HUES6 (cell line): ENCODE measurements around the gene TUBA4B.

Experiments
- H3K27ac ChIP-seq: 2 replicates; pipeline ENCODE4 v1.7.0; 2013; ENCODE audit warnings: low read depth, mild to moderate bottlenecking, low read length, inconsistent platforms
- H3K27me3 ChIP-seq: 2 replicates; pipeline ENCODE4 v1.6.1; 2013; ENCODE audit warnings: low read length; ENCODE audit not compliant: control insufficient read depth, insufficient read depth
- H3K36me3 ChIP-seq: 2 replicates; pipeline ENCODE4 v1.6.1; 2013; ENCODE audit warnings: low read length; ENCODE audit not compliant: control insufficient read depth, insufficient read depth
- H3K4me1 ChIP-seq: 2 replicates; pipeline ENCODE4 v1.6.1; 2013; ENCODE audit warnings: low read length; ENCODE audit not compliant: control insufficient read depth, insufficient read depth
- H3K4me3 ChIP-seq: 2 replicates; pipeline ENCODE4 v1.5.1; 2013; ENCODE audit warnings: low read depth, low read length
- H3K9ac ChIP-seq: one replicate; pipeline ENCODE4 v1.6.1; 2013; ENCODE audit warnings: mild to moderate bottlenecking, low read length
- H3K9me3 ChIP-seq: 2 replicates; pipeline ENCODE4 v1.6.1; 2013; ENCODE audit warnings: low read depth, low read length; ENCODE audit not compliant: control insufficient read depth, insufficient read depth

TUBA4B gene

DNA sequence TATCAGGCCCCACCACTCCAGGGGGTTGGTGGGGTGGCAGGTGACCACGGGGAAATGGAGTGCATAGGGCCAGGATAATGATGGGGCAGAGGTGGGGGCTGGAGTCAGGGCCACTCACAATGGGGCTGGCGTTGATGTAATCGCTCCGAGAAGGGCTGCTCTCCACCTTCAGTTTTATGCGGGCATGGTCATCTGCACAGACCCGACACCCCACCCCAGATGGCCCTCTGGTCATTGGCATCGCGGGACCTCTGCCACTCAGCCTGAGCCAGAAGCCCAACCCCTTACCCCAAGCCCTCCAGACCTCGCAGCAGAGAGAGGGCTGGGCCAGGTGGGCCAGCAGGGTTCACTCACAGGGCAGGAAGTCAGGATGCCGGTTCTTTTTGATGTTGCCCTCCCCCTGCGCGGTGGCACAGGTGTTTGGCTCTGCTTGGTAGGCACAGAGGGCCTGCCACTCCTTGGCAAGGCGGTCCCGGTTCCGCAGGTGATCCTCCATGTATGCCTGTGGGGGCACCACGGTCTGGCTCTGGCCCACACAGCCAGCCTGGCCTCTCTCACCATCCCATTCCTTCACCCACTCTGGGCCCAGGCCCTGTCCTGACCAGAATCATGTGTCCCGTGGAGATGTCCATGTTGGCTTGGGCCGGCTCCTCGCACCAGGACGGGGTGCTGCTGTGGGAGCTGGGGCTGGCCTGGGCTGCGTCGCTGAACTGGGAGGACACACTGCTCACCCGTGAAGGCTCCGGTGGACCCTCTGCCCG lies 43.8 kb downstream of the TUBA4B start:
- Histone ChIP-seq H3K9me3 (no peaks in the 10 kb centered on the region), H3K27ac (no peak overlapping the region), H3K4me1 (peaks cover 8% of the 10 kb centered on the region), H3K9ac (no peak overlapping the region), H3K27me3 (peaks cover 50% of the 10 kb centered on the region), H3K4me3 (no peak overlapping the region), H3K36me3 (no peaks in the 10 kb centered on the region)

GRCh38 chr2:219297766-219298456 lies 44.9 kb downstream of the TUBA4B start:
- H3K4me3 ChIP-seq = no peak overlapping the region
- peaks cover 61% of the 10 kb centered on the region for H3K27me3 ChIP-seq
- H3K9me3 ChIP-seq = no peaks in the 10 kb centered on the region
- H3K4me1 ChIP-seq = peaks cover 8% of the 10 kb centered on the region
- no peak overlapping the region for H3K9ac ChIP-seq
- no peak overlapping the region for H3K27ac ChIP-seq
- no peaks in the 10 kb centered on the region for H3K36me3 ChIP-seq

GRCh38 chr2:219298759-219299371 lies 45.8 kb downstream of the TUBA4B start:
- Histone ChIP-seq H3K4me1 (peaks cover 8% of the 10 kb centered on the region), H3K27me3 (peaks cover 67% of the 10 kb centered on the region), H3K9me3 (no peaks in the 10 kb centered on the region), H3K4me3 (no peak overlapping the region), H3K9ac (no peak overlapping the region), H3K27ac (no peak overlapping the region), H3K36me3 (no peaks in the 10 kb centered on the region)

- Histone ChIP-seq H3K27me3 (peaks cover 63% of the 10 kb centered on the region), H3K9ac (no peak overlapping the region), H3K36me3 (no peaks in the 10 kb centered on the region), H3K4me3 (no peak overlapping the region), H3K9me3 (no peaks in the 10 kb centered on the region), H3K27ac (no peak overlapping the region), H3K4me1 (peaks cover 3% of the 10 kb centered on the region; the same call in 1 of the 2 replicates)
Measured at GRCh38 chr2:219299372-219299760, 46.3 kb downstream of the TUBA4B start.

GRCh38 chr2:219300022-219300421 lies 47.0 kb downstream of the TUBA4B start:
- no peaks in the 10 kb centered on the region for H3K36me3 ChIP-seq
- no peaks in the 10 kb centered on the region for H3K9me3 ChIP-seq
- no peak overlapping the region for H3K4me3 ChIP-seq
- H3K27ac ChIP-seq = no peak overlapping the region
- H3K4me1 ChIP-seq = peaks cover 3% of the 10 kb centered on the region; the same call in 1 of the 2 replicates
- no peak overlapping the region for H3K9ac ChIP-seq
- H3K27me3 ChIP-seq = peaks cover 69% of the 10 kb centered on the region

GRCh38 chr2:219302412-219302968 lies 49.4 kb downstream of the TUBA4B start:
- peaks cover 78% of the 10 kb centered on the region for H3K27me3 ChIP-seq
- H3K36me3 ChIP-seq = no peaks in the 10 kb centered on the region
- H3K9ac ChIP-seq = no peak overlapping the region
- no peak overlapping the region for H3K27ac ChIP-seq
- H3K9me3 ChIP-seq = no peaks in the 10 kb centered on the region
- peaks cover 4% of the 10 kb centered on the region; the same call in 1 of the 2 replicates for H3K4me1 ChIP-seq
- no peak overlapping the region for H3K4me3 ChIP-seq

GRCh38 chr2:219304223-219304622 lies 51.2 kb downstream of the TUBA4B start:
- H3K9ac ChIP-seq = no peak overlapping the region
- no peak overlapping the region for H3K4me3 ChIP-seq
- no peaks in the 10 kb centered on the region for H3K9me3 ChIP-seq
- 0 out of 2 replicates have a peak, but pooled peaks cover 6% of the 10 kb centered on the region for H3K4me1 ChIP-seq
- H3K27me3 ChIP-seq = peaks cover 87% of the 10 kb centered on the region
- no peaks in the 10 kb centered on the region for H3K36me3 ChIP-seq
- no peak overlapping the region for H3K27ac ChIP-seq

GRCh38 chr2:219306047-219306446 lies 53.0 kb downstream of the TUBA4B start:
- H3K9ac ChIP-seq = no peak overlapping the region
- H3K9me3 ChIP-seq = no peaks in the 10 kb centered on the region
- H3K27me3 ChIP-seq = peaks cover 81% of the 10 kb centered on the region
- H3K4me3 ChIP-seq = no peak overlapping the region
- H3K4me1 ChIP-seq = peaks cover 14% of the 10 kb centered on the region; the same call in 1 of the 2 replicates
- H3K27ac ChIP-seq = no peak overlapping the region
- H3K36me3 ChIP-seq = no peaks in the 10 kb centered on the region

- peak overlapping the region; percentile 75 for H3K4me3 ChIP-seq
Measured at GRCh38 chr2:219308142-219309101, 55.4 kb downstream of the TUBA4B start.

GRCh38 chr2:219309278-219309677 lies 56.2 kb downstream of the TUBA4B start, which contains the start of gene PTPRN:
Gene PTPRN (minus strand): TSS chr2:219309401. CDS start chr2:219309332, 69 bp downstream.
- no peaks in the 10 kb centered on the region for H3K9me3 ChIP-seq
- H3K9ac ChIP-seq = peak within 1 kb of the TSS; percentile 25
- H3K4me1 ChIP-seq = peaks cover 19% of the 10 kb centered on the region; the same call in 1 of the 2 replicates
- peak within 1 kb of the TSS; percentile 75 for H3K4me3 ChIP-seq
- no peak within 1 kb of the TSS for H3K27ac ChIP-seq
- peaks cover 54% of the 10 kb centered on the region for H3K27me3 ChIP-seq
- H3K36me3 ChIP-seq = no peaks in the 10 kb centered on the region

More at GRCh38 chr2:219308142-219309101, 55.4 kb downstream of the TUBA4B start:
- H3K9ac ChIP-seq = peak overlapping the region; percentile 25
- peaks cover 58% of the 10 kb centered on the region for H3K27me3 ChIP-seq
- no peak overlapping the region for H3K27ac ChIP-seq
- no peaks in the 10 kb centered on the region for H3K36me3 ChIP-seq
- H3K4me1 ChIP-seq = peaks cover 19% of the 10 kb centered on the region; the same call in 1 of the 2 replicates
- H3K9me3 ChIP-seq = no peaks in the 10 kb centered on the region
